IPS-11a (cell line): Measurements from ENCODE around the gene COL9A1.

Source experiments
- H3K4me3 ChIP-seq: one replicate; pipeline ENCODE4 v1.5.1; 2013; ENCODE audit warnings: low read depth, low read length, control low read depth

The COL9A1 gene

GRCh38 chr6:70176842-70177550 is 125.9 kb downstream of the COL9A1 start:
- no peak overlapping the region for H3K4me3 ChIP-seq

DNA sequence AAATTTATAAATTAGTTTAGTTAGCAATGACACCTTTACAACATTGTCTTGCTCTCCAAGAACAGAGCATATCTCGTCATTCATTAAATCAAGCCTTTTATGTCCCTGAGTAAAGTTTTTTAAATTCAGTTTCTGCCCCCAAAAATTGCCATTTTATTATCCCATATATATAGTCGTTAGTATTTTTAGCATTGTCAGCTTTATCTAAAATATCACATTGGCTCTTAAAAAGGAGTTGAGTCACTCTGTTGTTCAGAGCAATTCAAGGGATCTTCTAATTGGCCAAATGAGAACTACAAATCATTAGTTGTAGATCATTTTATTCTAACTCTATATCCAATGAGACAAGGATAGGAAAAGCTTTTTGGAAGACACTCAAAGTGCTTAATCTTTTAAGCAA is 127.1 kb downstream of the COL9A1 start:
- no peak overlapping the region for H3K4me3 ChIP-seq

DNA sequence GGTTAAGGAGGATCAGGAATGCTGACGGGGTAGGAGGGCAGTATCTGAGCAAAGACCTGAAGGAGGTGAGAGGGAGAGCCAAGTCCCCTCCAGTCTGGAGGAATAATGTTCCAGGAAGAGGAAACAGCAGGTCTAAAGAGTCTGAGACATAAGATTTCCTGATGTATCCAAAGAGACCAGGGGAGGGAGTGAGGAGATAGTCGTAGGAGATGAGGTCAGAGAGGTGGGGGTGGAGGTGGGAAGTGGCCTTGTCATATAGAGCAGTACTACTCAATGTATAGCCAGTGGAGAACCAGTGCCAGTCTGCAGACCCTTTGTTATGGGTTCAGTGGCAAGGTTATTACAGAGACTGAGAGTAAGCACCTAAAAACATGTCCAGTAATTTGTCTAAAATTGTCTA is 130.6 kb downstream of the COL9A1 start:
- no peak overlapping the region for H3K4me3 ChIP-seq

GRCh38 chr6:70171236-70171635 is 131.6 kb downstream of the COL9A1 start:
- no peak overlapping the region for H3K4me3 ChIP-seq

GRCh38 chr6:70168681-70169377 is 134.1 kb downstream of the COL9A1 start:
- no peak overlapping the region for H3K4me3 ChIP-seq
